IMR-90 (cell line): Measurements from ENCODE around the gene BASP1. TPM values are rescaled to one million over a fixed set of nuclear protein-coding genes. Genes with fewer than 3 reads are reported as not detected.
A peak's percentile ranks its signal among the peaks of the same experiment; 100 is the strongest.

ENCODE experiments used
- ATAC-seq: fragments of 200-7000 bp; cut with Tn5 transposase; 2 replicates; pipeline ENCODE4 v1.9.1; 2020; ENCODE audit warnings: low read depth, mild to moderate bottlenecking, moderate library complexity
- BruUV-seq: library from RNA; stranded (reverse); fragments of 400-500 nt; replicated peaks from 2 replicates; lab custom pipeline; 2021; lab: Mats Ljungman, UMichigan
- CTCF ChIA-PET: fragments of 300-600 bp; formaldehyde crosslinking; extraction: SDS; loops from one replicate; lab custom pipeline; 2021; ENCODE audit warnings: antibody characterized with exemption; lab: Yijun Ruan, JAX
- POLR2A ChIA-PET: fragments of 300-600 bp; sonication (Branson Sonifier 250); formaldehyde crosslinking; loops from one replicate; lab custom pipeline; 2022; ENCODE audit warnings: antibody characterized with exemption; ENCODE audit not compliant: unreplicated experiment; lab: Charles Lee
- DNase-seq: peaks from one replicate; pipeline ENCODE4 v3.0.0; 2013
- H2AFZ ChIP-seq: replicated peaks from 2 replicates; pipeline ENCODE3; 2013; ENCODE audit warnings: low read length, mild to moderate bottlenecking; ENCODE audit not compliant: poor library complexity
- H2AK5ac ChIP-seq: 2 replicates; pipeline ENCODE4 v1.6.1; 2013; ENCODE audit warnings: low read depth, low read length, inconsistent platforms
- H2AK9ac ChIP-seq: replicated peaks from 2 replicates; pipeline ENCODE3; 2013; ENCODE audit warnings: mild to moderate bottlenecking, low read depth, low read length, moderate library complexity; ENCODE audit not compliant: poor library complexity
- H2BK120ac ChIP-seq: 2 replicates; pipeline ENCODE4 v1.6.1; 2013; ENCODE audit warnings: low read depth, low read length, inconsistent platforms
- H2BK15ac ChIP-seq: 3 replicates; pipeline ENCODE4 v1.6.1; 2013; ENCODE audit warnings: low read depth, low read length, inconsistent platforms
- H2BK20ac ChIP-seq: 2 replicates; pipeline ENCODE4 v1.6.1; 2013; ENCODE audit warnings: low read depth, mild to moderate bottlenecking, inconsistent platforms, low read length, moderate library complexity
- H2BK5ac ChIP-seq: 2 replicates; pipeline ENCODE4 v1.6.1; 2013; ENCODE audit warnings: mild to moderate bottlenecking, low read depth, low read length, inconsistent platforms; ENCODE audit not compliant: poor library complexity, severe bottlenecking
- H3K14ac ChIP-seq: replicated peaks from 2 replicates; pipeline ENCODE4 v1.6.1; 2013; ENCODE audit warnings: low read depth, low read length, inconsistent platforms
- H3K18ac ChIP-seq: 2 replicates; pipeline ENCODE4 v1.6.1; 2013; ENCODE audit warnings: low read depth, low read length, control low read depth
- H3K23ac ChIP-seq: 2 replicates; pipeline ENCODE4 v1.6.1; 2013; ENCODE audit warnings: low read depth, low read length, inconsistent platforms
- H3K27ac ChIP-seq: 2 replicates; pipeline ENCODE4 v1.5.1; 2013; ENCODE audit warnings: mild to moderate bottlenecking, control low read depth, low read length; ENCODE audit not compliant: insufficient read depth
- H3K27me3 ChIP-seq: 2 replicates; pipeline ENCODE4 v1.6.1; 2013; ENCODE audit warnings: low read length; ENCODE audit not compliant: control insufficient read depth, insufficient read depth
- H3K36me3 ChIP-seq: 2 replicates; pipeline ENCODE4 v1.6.1; 2013; ENCODE audit warnings: low read length, mixed read lengths; ENCODE audit not compliant: control insufficient read depth, insufficient read depth
- H3K4ac ChIP-seq: 2 replicates; pipeline ENCODE4 v1.6.1; 2013; ENCODE audit warnings: low read depth, low read length, inconsistent platforms
- H3K4me1 ChIP-seq: 2 replicates; pipeline ENCODE4 v1.6.1; 2013; ENCODE audit warnings: low read length, mixed read lengths; ENCODE audit not compliant: control insufficient read depth, insufficient read depth
- H3K4me2 ChIP-seq: 2 replicates; pipeline ENCODE4 v1.6.1; 2013; ENCODE audit warnings: low read depth, mild to moderate bottlenecking, control low read depth, low read length, moderate library complexity
- H3K4me3 ChIP-seq: 2 replicates; pipeline ENCODE4 v1.5.1; 2013; ENCODE audit warnings: low read depth, mild to moderate bottlenecking, control low read depth, low read length, moderate library complexity; ENCODE audit not compliant: insufficient read depth
- H3K56ac ChIP-seq: 2 replicates; pipeline ENCODE4 v1.6.1; 2013; ENCODE audit warnings: low read length, inconsistent platforms; ENCODE audit not compliant: insufficient read depth; ENCODE audit errors: extremely low read depth
- H3K79me1 ChIP-seq, 2 experiments: 2 replicates each; pipeline ENCODE4 v1.6.1; 2013; ENCODE audit warnings: low read length in 2 of 2, inconsistent platforms in 1 of 2, low read depth in 1 of 2
- H3K9ac ChIP-seq: 2 replicates; pipeline ENCODE4 v1.6.1; 2013; ENCODE audit warnings: low read depth, low read length, control low read depth
- H3K9me1 ChIP-seq: 2 replicates; pipeline ENCODE4 v1.6.1; 2013; ENCODE audit warnings: low read length, inconsistent platforms; ENCODE audit not compliant: insufficient read depth
- H3K9me3 ChIP-seq: 2 replicates; pipeline ENCODE4 v1.6.1; 2013; ENCODE audit warnings: low read length; ENCODE audit not compliant: control insufficient read depth, insufficient read depth
- H4K20me1 ChIP-seq: 2 replicates; pipeline ENCODE4 v1.6.1; 2013; ENCODE audit warnings: low read length, inconsistent platforms; ENCODE audit not compliant: insufficient read depth
- H4K5ac ChIP-seq: 2 replicates; pipeline ENCODE4 v1.6.1; 2013; ENCODE audit warnings: mild to moderate bottlenecking, low read depth, low read length, control low read depth
- H4K8ac ChIP-seq, 2 experiments: 2 replicates each; pipeline ENCODE4 v1.6.1; 2013; ENCODE audit warnings: low read depth in 2 of 2, low read length in 2 of 2, control low read depth in 1 of 2, inconsistent platforms in 1 of 2
- H4K91ac ChIP-seq: 2 replicates; pipeline ENCODE4 v1.6.1; 2013; ENCODE audit warnings: low read depth, low read length, inconsistent platforms; ENCODE audit not compliant: insufficient read depth
- BHLHE40 ChIP-seq: fragments of 150-350 bp; IDR thresholded peaks from 2 replicates; pipeline ENCODE4 v1.6.1; 2016; ENCODE audit warnings: mild to moderate bottlenecking, low read depth, low read length
- CEBPB ChIP-seq: IDR thresholded peaks from 2 replicates; pipeline ENCODE4 v1.6.1; 2012; ENCODE audit warnings: low read depth, low read length, improper control_type of control experiment
- CHD1 ChIP-seq: IDR thresholded peaks from 2 replicates; pipeline ENCODE4 v1.6.1; 2012; ENCODE audit warnings: low read depth, low read length, improper control_type of control experiment
- FOS ChIP-seq: fragments of 150-350 bp; IDR thresholded peaks from 2 replicates; pipeline ENCODE4 v1.6.1; 2016; ENCODE audit warnings: low read depth, low read length
- MAFK ChIP-seq: IDR thresholded peaks from 2 replicates; pipeline ENCODE4 v1.6.1; 2012; ENCODE audit warnings: low read depth, low read length, improper control_type of control experiment
- MAZ ChIP-seq: IDR thresholded peaks from 2 replicates; pipeline ENCODE4 v1.6.1; 2012; ENCODE audit warnings: low read depth, mild to moderate bottlenecking, low read length, improper control_type of control experiment, moderate library complexity, borderline replicate concordance
- MXI1 ChIP-seq: IDR thresholded peaks from 2 replicates; pipeline ENCODE4 v1.6.1; 2012; ENCODE audit warnings: low read depth, mild to moderate bottlenecking, low read length, moderate library complexity, borderline replicate concordance
- NFE2L2 ChIP-seq: fragments of 150-350 bp; IDR thresholded peaks from 2 replicates; pipeline ENCODE4 v1.6.1; 2016; ENCODE audit warnings: low read depth, mild to moderate bottlenecking, low read length
- POLR2A ChIP-seq: IDR thresholded peaks from 2 replicates; pipeline ENCODE4 v1.6.1; 2012; ENCODE audit warnings: mild to moderate bottlenecking, low read depth, low read length
- RAD21 ChIP-seq: IDR thresholded peaks from 2 replicates; pipeline ENCODE4 v1.6.1; 2012; ENCODE audit warnings: low read length, improper control_type of control experiment
- RFX5 ChIP-seq: IDR thresholded peaks from 2 replicates; pipeline ENCODE4 v1.8.0; 2012; ENCODE audit warnings: low read depth, mild to moderate bottlenecking, low read length, moderate library complexity
- SMC3 ChIP-seq: fragments of 150-350 bp; IDR thresholded peaks from 2 replicates; pipeline ENCODE4 v1.6.1; 2016; ENCODE audit warnings: low read depth, mild to moderate bottlenecking, antibody characterized with exemption, low read length, moderate library complexity
- WGBS, 2 experiments: methylation state at CpG; one replicate each; pipeline versions ENCODE4 v1.1.5 to v1.1.7; 2013; ENCODE audit warnings: missing lambda C conversion rate in 2 of 2; ENCODE audit not compliant: insufficient read length in 1 of 2; ENCODE audit errors: extremely low coverage in 2 of 2; 5-methylcytosine and 5-hydroxymethylcytosine counted together
- dilution Hi-C: fragments of 300-500 bp; cut with HindIII; formaldehyde crosslinking; loops from one replicate; pipeline ENCODE4 v1.14.3; 2018; ENCODE audit warnings: low sequenced_read_pairs; ENCODE audit not compliant: unreplicated experiment
- in situ Hi-C: fragments of 300-500 bp; cut with MboI; formaldehyde crosslinking; loops from 3 replicates; pipeline ENCODE4 v1.14.3; 2019; ENCODE audit warnings: low sequenced_read_pairs, inconsistent platforms, mixed read lengths
- intact Hi-C: fragments of 100-400 bp; cut with micrococcal nuclease; formaldehyde crosslinking; loops from 2 replicates; pipeline ENCODE4 v1.10.0; 2022
- polyA plus RNA-seq, 3 experiments: library from polyadenylated mRNA; depleted of rRNA; stranded (reverse); fragments of >200 nt; gene quantifications; 2 replicates each; pipeline ENCODE4 v1.2.3, GENCODE V29; 2012; ENCODE audit warnings: low replicate concordance in 1 of 3
- total RNA-seq: library from RNA; depleted of rRNA; stranded (reverse); fragments of >200 nt; gene quantifications from 2 replicates; pipeline ENCODE4 v1.2.3, GENCODE V29; 2012
- TF ChIP-seq, protein P1 (sequence below): conservative IDR thresholded peaks from 2 replicates; pipeline ENCODE4 v1.5.1; 2012; ENCODE audit warnings: mild to moderate bottlenecking, low read depth, low read length, improper control_type of control experiment
- TF ChIP-seq, protein P2 (sequence below): fragments of 150-350 bp; IDR thresholded peaks from 2 replicates; pipeline ENCODE4 v1.6.1; 2016; ENCODE audit warnings: low read depth, mild to moderate bottlenecking, low read length, moderate library complexity, borderline replicate concordance
- TF ChIP-seq, protein P3 (sequence below): fragments of 150-350 bp; IDR thresholded peaks from 2 replicates; pipeline ENCODE4 v1.6.1; 2017; ENCODE audit warnings: mild to moderate bottlenecking, antibody characterized with exemption, low read length, low read depth

BASP1 gene
- total and polyA plus RNA-seq, 2 of the 4 experiments (the other 2 are of a cell fraction) = 39.6 to 103 TPM

DNA sequence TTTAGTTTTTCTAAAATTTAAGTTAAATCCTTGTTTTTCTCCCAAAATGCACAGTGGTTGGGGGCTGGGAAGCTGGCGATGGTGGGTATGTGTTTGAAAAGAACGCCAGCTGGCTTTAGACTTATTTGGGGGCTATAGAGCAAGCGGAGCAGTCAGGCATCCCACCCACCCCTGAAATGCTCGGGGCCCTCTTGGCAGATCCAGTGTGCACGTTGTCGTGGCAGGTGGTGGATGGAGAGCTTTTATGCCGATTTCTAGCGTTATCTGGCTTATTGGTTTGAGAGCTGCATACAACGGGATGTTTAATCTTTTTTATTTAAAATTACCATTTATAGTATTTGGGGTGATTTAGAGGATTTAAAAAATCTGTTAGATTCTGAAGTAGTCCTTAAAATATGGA is 8.1 kb downstream of the BASP1 start:
- Histone ChIP-seq H3K27me3 (no peaks in the 10 kb centered on the region), H4K20me1 (peaks cover 83% of the 10 kb centered on the region), H2AK5ac (no peak overlapping the region), H2BK120ac (no peak overlapping the region), H3K4me1 (peaks cover 33% of the 10 kb centered on the region), H3K18ac (peak overlapping the region; percentile 50; the same call in 1 of the 2 replicates), H3K27ac (peak overlapping the region; percentile 52; the same call in 1 of the 2 replicates), H2AK9ac (no peak overlapping the region), H3K4ac (no peak overlapping the region; the same call in 1 of the 2 replicates), H2BK5ac (peak overlapping the region; percentile 35), H3K4me2 (peak overlapping the region; percentile 92), H3K23ac (peak overlapping the region; percentile 1; the same call in 1 of the 2 replicates), H3K79me1 (peaks cover 10 to 69% of the 10 kb centered on the region in 2 experiments), H3K4me3 (no peak overlapping the region), H2BK20ac (no peak overlapping the region), H3K36me3 (peaks cover 19% of the 10 kb centered on the region), H3K14ac (no peak overlapping the region), H4K8ac (no peak overlapping the region), H3K9ac (no peak overlapping the region), H2BK15ac (no peak overlapping the region), H4K5ac (no peak overlapping the region), H4K91ac (no peak overlapping the region), H3K9me3 (no peaks in the 10 kb centered on the region), H3K9me1 (peaks cover 32% of the 10 kb centered on the region), H3K56ac (no peak overlapping the region), H2AFZ (no peak overlapping the region)
- ChIA-PET POLR2A (no interaction called here), CTCF (no interaction called here)
- intact Hi-C loops = no loop called here
- TF ChIP-seq, protein P1, sequence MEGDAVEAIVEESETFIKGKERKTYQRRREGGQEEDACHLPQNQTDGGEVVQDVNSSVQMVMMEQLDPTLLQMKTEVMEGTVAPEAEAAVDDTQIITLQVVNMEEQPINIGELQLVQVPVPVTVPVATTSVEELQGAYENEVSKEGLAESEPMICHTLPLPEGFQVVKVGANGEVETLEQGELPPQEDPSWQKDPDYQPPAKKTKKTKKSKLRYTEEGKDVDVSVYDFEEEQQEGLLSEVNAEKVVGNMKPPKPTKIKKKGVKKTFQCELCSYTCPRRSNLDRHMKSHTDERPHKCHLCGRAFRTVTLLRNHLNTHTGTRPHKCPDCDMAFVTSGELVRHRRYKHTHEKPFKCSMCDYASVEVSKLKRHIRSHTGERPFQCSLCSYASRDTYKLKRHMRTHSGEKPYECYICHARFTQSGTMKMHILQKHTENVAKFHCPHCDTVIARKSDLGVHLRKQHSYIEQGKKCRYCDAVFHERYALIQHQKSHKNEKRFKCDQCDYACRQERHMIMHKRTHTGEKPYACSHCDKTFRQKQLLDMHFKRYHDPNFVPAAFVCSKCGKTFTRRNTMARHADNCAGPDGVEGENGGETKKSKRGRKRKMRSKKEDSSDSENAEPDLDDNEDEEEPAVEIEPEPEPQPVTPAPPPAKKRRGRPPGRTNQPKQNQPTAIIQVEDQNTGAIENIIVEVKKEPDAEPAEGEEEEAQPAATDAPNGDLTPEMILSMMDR = no peak
- TF ChIP-seq BHLHE40 = no peak
- no peak for TF ChIP-seq MAFK
- TF ChIP-seq MAZ = no peak
- no peak for TF ChIP-seq NFE2L2
- no peak for TF ChIP-seq CEBPB
- TF ChIP-seq CHD1 = no peak
- TF ChIP-seq RFX5 = no peak
- TF ChIP-seq, protein P2, sequence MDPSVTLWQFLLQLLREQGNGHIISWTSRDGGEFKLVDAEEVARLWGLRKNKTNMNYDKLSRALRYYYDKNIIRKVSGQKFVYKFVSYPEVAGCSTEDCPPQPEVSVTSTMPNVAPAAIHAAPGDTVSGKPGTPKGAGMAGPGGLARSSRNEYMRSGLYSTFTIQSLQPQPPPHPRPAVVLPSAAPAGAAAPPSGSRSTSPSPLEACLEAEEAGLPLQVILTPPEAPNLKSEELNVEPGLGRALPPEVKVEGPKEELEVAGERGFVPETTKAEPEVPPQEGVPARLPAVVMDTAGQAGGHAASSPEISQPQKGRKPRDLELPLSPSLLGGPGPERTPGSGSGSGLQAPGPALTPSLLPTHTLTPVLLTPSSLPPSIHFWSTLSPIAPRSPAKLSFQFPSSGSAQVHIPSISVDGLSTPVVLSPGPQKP = no peak
- TF ChIP-seq, protein P3, sequence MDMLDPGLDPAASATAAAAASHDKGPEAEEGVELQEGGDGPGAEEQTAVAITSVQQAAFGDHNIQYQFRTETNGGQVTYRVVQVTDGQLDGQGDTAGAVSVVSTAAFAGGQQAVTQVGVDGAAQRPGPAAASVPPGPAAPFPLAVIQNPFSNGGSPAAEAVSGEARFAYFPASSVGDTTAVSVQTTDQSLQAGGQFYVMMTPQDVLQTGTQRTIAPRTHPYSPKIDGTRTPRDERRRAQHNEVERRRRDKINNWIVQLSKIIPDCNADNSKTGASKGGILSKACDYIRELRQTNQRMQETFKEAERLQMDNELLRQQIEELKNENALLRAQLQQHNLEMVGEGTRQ = no peak
- TF ChIP-seq MXI1 = no peak
- TF ChIP-seq RAD21 = no peak
- TF ChIP-seq FOS = no peak
- no peak for TF ChIP-seq POLR2A
- no peak for TF ChIP-seq SMC3
- in situ Hi-C loops = no loop called here
- dilution Hi-C loops = no loop called here
- DNase-seq (no peak), ATAC-seq (no peak)
- BruUV-seq = no TSS peak
- WGBS, 2 experiments = no CpG with 5 or more reads among the region's 9 CpGs
